ENCODE results near the gene MTPN.

The MTPN gene

DNA sequence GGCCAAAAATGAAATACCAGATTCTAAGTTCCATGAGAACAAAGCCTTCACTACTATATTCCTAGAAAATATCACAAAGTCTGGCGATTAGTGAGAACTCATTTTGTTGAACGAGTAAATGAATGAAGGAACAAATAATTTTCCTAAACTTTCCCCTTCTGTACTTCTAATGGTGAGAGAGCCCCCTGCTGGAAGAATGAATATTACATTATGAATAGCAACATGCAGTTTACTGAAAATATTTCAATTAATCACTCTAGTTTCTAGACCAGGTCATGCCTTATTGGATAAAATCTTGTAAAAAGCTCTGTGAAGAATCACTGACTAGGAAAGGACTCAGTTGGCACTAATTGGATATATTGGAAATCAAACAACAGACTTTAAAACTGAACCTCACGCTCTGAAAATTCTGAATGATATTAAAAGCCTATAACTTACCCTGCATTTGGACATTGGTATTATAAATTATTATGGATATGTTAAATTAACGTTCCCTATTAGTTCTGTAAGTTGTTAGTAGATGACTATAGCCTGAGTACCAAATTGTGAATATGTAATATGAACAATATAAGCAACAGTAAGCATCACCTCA is 32.4 kb upstream of the MTPN start:
- H3K27me3 ChIP-seq (ENCODE audit: control insufficient read depth, insufficient read depth, low read length, poor library complexity, severe bottlenecking), result no peaks in the 10 kb centered on the region
- 0 to 48% methylated on average over 1 to 4 of the region's 4 CpGs for WGBS, 2 experiments
- H3K9me3 ChIP-seq (ENCODE audit: control insufficient read depth, low read length), result no peaks in the 10 kb centered on the region
- no peaks in the 10 kb centered on the region for H3K4me1 ChIP-seq (ENCODE audit: control insufficient read depth, insufficient read depth, low read length)
- H3K36me3 ChIP-seq (ENCODE audit: control insufficient read depth, insufficient read depth, low read length), result no peaks in the 10 kb centered on the region
- H3K4me3 ChIP-seq (ENCODE audit: insufficient read depth, low read depth, low read length), result no peak overlapping the region
- H3K27ac ChIP-seq (ENCODE audit: insufficient read depth, low read depth, low read length, poor library complexity, severe bottlenecking), result no peak overlapping the region

GRCh38 chr7:136006208-136006607 is 29.0 kb upstream of the MTPN start:
- Histone ChIP-seq H3K36me3 (ENCODE audit: control insufficient read depth, insufficient read depth, low read length) (no peaks in the 10 kb centered on the region), H3K9me3 (ENCODE audit: control insufficient read depth, low read length) (no peaks in the 10 kb centered on the region), H3K27me3 (ENCODE audit: control insufficient read depth, insufficient read depth, low read length, poor library complexity, severe bottlenecking) (no peaks in the 10 kb centered on the region), H3K4me1 (ENCODE audit: control insufficient read depth, insufficient read depth, low read length) (no peaks in the 10 kb centered on the region), H3K4me3 (ENCODE audit: insufficient read depth, low read depth, low read length) (no peak overlapping the region), H3K27ac (ENCODE audit: insufficient read depth, low read depth, low read length, poor library complexity, severe bottlenecking) (no peak overlapping the region)
- WGBS, 2 experiments, result 87 to 93% methylated on average over 3 of the region's 3 CpGs

- no peaks in the 10 kb centered on the region for H3K9me3 ChIP-seq (ENCODE audit: control insufficient read depth, low read length)
- no peak overlapping the region for H3K4me3 ChIP-seq (ENCODE audit: insufficient read depth, low read depth, low read length)
- H3K27ac ChIP-seq (ENCODE audit: insufficient read depth, low read depth, low read length, poor library complexity, severe bottlenecking), result no peak overlapping the region
- 93 to 98% methylated on average over 2 of the region's 3 CpGs for WGBS, 2 experiments
- no peaks in the 10 kb centered on the region for H3K27me3 ChIP-seq (ENCODE audit: control insufficient read depth, insufficient read depth, low read length, poor library complexity, severe bottlenecking)
- H3K4me1 ChIP-seq (ENCODE audit: control insufficient read depth, insufficient read depth, low read length), result no peaks in the 10 kb centered on the region
- H3K36me3 ChIP-seq (ENCODE audit: control insufficient read depth, insufficient read depth, low read length), result no peaks in the 10 kb centered on the region
Measured at GRCh38 chr7:136004083-136004482, 26.9 kb upstream of the MTPN start.

DNA sequence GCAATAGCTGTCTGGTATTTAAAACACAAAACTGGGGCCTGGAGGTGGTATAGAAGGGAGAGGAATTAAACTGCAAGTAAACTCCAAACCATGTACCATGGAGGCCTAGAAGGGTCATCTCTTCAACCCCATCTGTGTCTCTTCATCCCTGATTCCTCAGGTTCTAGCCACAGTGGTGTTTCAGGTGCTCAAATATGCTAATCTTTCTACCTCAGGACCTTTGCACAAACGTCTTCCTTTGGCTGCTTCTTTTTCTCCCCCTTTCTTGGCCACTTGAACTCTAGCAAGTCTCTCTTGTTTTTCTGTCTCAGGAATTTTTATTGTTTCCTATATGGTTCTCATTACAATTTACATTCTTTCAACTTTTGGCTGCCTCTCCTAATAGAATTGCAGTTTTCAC is 25.6 kb upstream of the MTPN start:
- Histone ChIP-seq H3K27me3 (ENCODE audit: control insufficient read depth, insufficient read depth, low read length, poor library complexity, severe bottlenecking) (no peaks in the 10 kb centered on the region), H3K9me3 (ENCODE audit: control insufficient read depth, low read length) (no peaks in the 10 kb centered on the region), H3K36me3 (ENCODE audit: control insufficient read depth, insufficient read depth, low read length) (no peaks in the 10 kb centered on the region), H3K4me1 (ENCODE audit: control insufficient read depth, insufficient read depth, low read length) (no peaks in the 10 kb centered on the region), H3K4me3 (ENCODE audit: insufficient read depth, low read depth, low read length) (no peak overlapping the region), H3K27ac (ENCODE audit: insufficient read depth, low read depth, low read length, poor library complexity, severe bottlenecking) (no peak overlapping the region)
- 30 to 37% methylated on average over 1 of the region's 1 CpG for WGBS, 2 experiments

DNA sequence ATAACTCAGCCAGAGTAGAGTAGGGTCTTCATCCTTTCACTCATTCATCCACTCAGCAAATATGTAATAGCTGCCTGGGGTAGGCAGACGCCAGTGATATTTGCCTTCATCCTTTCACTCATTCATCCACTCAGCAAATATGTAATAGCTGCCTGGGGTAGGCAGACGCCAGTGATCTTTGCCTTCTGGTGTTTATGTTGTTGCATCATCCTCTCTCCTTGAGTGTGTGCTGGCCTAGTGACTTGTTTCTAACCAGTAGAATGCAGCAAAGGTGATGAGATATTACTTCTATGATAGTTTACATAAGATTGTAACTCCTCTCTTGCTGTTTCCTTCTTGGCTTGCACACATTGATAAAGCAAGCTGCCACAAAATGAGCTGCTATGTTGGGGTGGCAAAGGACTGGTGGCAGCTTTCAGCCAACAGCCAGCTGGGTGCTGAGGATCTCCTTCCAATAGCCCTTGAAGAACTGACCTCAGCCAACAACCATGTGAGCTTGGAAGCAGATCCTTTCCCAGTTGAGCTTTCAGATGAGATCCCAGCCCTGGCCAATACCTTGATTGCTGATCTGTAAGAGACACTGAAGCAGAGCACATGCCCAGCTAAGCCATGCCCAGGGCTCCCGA is 23.2 kb upstream of the MTPN start:
- Histone ChIP-seq H3K4me3 (ENCODE audit: insufficient read depth, low read depth, low read length) (no peak overlapping the region), H3K27ac (ENCODE audit: insufficient read depth, low read depth, low read length, poor library complexity, severe bottlenecking) (no peak overlapping the region), H3K27me3 (ENCODE audit: control insufficient read depth, insufficient read depth, low read length, poor library complexity, severe bottlenecking) (no peaks in the 10 kb centered on the region), H3K36me3 (ENCODE audit: control insufficient read depth, insufficient read depth, low read length) (no peaks in the 10 kb centered on the region), H3K4me1 (ENCODE audit: control insufficient read depth, insufficient read depth, low read length) (no peaks in the 10 kb centered on the region), H3K9me3 (ENCODE audit: control insufficient read depth, low read length) (no peaks in the 10 kb centered on the region)
- WGBS, 2 experiments, result 63 to 77% methylated on average over 3 of the region's 3 CpGs

DNA sequence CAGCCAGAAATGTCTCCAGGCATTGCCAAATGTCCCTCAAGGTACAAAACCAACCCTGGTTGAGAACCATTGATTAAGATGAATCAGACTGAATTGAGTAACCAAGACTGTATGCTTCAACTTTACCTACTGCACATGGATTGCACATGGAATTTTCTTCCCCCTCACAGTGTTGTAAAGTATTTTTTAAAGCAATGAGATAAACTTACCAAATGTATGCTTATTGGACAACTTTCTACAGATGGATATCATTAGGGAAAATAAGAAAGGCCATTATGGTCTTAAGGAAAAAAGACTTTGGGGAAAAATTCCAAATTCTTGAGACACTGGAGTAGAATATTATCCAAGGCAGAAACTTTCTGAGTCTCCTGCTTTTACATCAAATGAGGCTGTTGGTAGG is 20.9 kb upstream of the MTPN start:
- Histone ChIP-seq H3K27me3 (ENCODE audit: control insufficient read depth, insufficient read depth, low read length, poor library complexity, severe bottlenecking) (no peaks in the 10 kb centered on the region), H3K36me3 (ENCODE audit: control insufficient read depth, insufficient read depth, low read length) (no peaks in the 10 kb centered on the region), H3K4me1 (ENCODE audit: control insufficient read depth, insufficient read depth, low read length) (no peaks in the 10 kb centered on the region), H3K4me3 (ENCODE audit: insufficient read depth, low read depth, low read length) (no peak overlapping the region), H3K9me3 (ENCODE audit: control insufficient read depth, low read length) (no peaks in the 10 kb centered on the region), H3K27ac (ENCODE audit: insufficient read depth, low read depth, low read length, poor library complexity, severe bottlenecking) (no peak overlapping the region)

DNA sequence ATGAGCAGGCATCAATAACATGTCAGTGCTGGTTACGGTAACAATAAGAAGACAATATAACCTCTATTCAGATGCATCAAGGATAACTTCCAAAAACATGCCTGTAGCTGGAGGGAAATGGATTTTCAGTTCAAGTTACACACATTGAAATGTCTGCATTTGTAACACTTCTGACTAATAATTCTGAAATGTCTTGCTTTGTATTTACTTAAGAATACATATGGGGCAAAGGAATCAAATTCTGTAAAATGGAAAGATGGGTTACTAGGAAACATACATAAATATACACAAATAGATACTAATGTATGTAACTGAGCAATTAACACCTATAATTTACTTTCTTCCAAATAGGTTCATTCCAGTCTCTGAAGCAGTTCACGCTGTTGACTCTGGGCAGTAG is 18.6 kb upstream of the MTPN start:
- H3K36me3 ChIP-seq (ENCODE audit: control insufficient read depth, insufficient read depth, low read length), result no peaks in the 10 kb centered on the region
- H3K27ac ChIP-seq (ENCODE audit: insufficient read depth, low read depth, low read length, poor library complexity, severe bottlenecking), result no peak overlapping the region
- no peak overlapping the region for H3K4me3 ChIP-seq (ENCODE audit: insufficient read depth, low read depth, low read length)
- 98 to 100% methylated on average over 2 of the region's 2 CpGs for WGBS, 2 experiments
- H3K27me3 ChIP-seq (ENCODE audit: control insufficient read depth, insufficient read depth, low read length, poor library complexity, severe bottlenecking), result no peaks in the 10 kb centered on the region
- H3K9me3 ChIP-seq (ENCODE audit: control insufficient read depth, low read length), result no peaks in the 10 kb centered on the region
- H3K4me1 ChIP-seq (ENCODE audit: control insufficient read depth, insufficient read depth, low read length), result no peaks in the 10 kb centered on the region

DNA sequence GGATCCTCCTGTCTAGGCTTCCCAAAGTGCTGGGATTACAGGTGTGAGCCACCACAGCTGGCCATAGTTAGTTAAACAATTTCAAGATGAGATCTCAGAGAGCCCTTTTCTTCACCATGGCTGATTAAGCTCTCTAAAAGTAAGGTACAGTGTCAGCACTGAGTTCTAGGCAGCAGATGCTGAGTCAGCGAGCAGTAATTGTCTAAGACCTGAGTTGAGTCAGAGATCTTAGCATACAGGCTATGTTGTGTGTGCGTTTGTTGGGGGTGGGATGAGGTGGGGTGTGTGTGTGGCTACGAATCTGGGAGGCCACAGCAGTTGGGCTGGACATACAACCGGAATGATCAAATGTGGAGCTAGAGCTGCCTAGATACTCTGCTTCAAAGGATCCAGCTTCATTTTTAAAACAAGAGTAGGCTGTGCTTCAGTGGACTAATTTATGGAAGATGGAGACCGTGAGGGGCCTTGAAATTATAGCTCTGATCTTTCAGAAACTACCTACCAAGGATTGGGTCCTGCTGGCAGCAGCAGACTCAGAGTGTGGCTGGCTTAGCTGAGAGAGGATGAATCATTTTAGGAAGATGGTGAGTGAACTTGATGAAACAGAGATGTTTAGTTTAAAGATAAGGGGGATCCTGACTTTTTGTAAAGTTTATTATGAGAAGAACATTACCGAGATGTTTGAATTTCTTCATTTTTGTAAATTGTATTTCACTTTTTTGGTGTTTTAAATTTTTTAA is 17.5 kb upstream of the MTPN start:
- 86 to 89% methylated on average over 6 of the region's 6 CpGs for WGBS, 2 experiments
- H3K4me1 ChIP-seq (ENCODE audit: control insufficient read depth, insufficient read depth, low read length), result no peaks in the 10 kb centered on the region
- H3K4me3 ChIP-seq (ENCODE audit: insufficient read depth, low read depth, low read length), result no peak overlapping the region
- no peaks in the 10 kb centered on the region for H3K36me3 ChIP-seq (ENCODE audit: control insufficient read depth, insufficient read depth, low read length)
- H3K27me3 ChIP-seq (ENCODE audit: control insufficient read depth, insufficient read depth, low read length, poor library complexity, severe bottlenecking), result no peaks in the 10 kb centered on the region
- no peaks in the 10 kb centered on the region for H3K9me3 ChIP-seq (ENCODE audit: control insufficient read depth, low read length)
- H3K27ac ChIP-seq (ENCODE audit: insufficient read depth, low read depth, low read length, poor library complexity, severe bottlenecking), result no peak overlapping the region

DNA sequence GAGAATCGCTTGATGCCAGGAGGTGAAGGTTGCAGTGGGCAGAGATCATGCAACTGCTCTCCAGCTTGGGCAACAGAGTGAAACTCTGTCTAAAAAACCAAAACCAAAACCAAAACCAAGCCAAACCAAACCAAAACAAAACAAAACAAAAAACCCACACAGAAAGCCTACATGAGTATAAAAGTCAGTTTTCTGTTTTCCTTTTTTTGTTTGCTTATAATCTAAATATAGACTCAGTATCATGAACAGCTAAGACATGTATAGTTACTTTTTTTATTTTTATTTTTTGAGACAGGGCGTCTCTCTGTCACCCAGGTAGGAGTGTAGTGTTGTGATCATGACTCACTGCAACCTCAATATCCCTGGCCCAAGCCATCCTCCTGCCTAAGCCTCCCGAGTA is 16.8 kb upstream of the MTPN start:
- no peaks in the 10 kb centered on the region for H3K36me3 ChIP-seq (ENCODE audit: control insufficient read depth, insufficient read depth, low read length)
- no peaks in the 10 kb centered on the region for H3K9me3 ChIP-seq (ENCODE audit: control insufficient read depth, low read length)
- no peak overlapping the region for H3K27ac ChIP-seq (ENCODE audit: insufficient read depth, low read depth, low read length, poor library complexity, severe bottlenecking)
- H3K27me3 ChIP-seq (ENCODE audit: control insufficient read depth, insufficient read depth, low read length, poor library complexity, severe bottlenecking), result no peaks in the 10 kb centered on the region
- H3K4me1 ChIP-seq (ENCODE audit: control insufficient read depth, insufficient read depth, low read length), result no peaks in the 10 kb centered on the region
- WGBS, 2 experiments, result 90 to 97% methylated on average over 2 of the region's 3 CpGs
- no peak overlapping the region for H3K4me3 ChIP-seq (ENCODE audit: insufficient read depth, low read depth, low read length)

- Histone ChIP-seq H3K4me3 (ENCODE audit: insufficient read depth, low read depth, low read length) (no peak overlapping the region), H3K36me3 (ENCODE audit: control insufficient read depth, insufficient read depth, low read length) (no peaks in the 10 kb centered on the region), H3K9me3 (ENCODE audit: control insufficient read depth, low read length) (no peaks in the 10 kb centered on the region), H3K4me1 (ENCODE audit: control insufficient read depth, insufficient read depth, low read length) (no peaks in the 10 kb centered on the region), H3K27me3 (ENCODE audit: control insufficient read depth, insufficient read depth, low read length, poor library complexity, severe bottlenecking) (no peaks in the 10 kb centered on the region), H3K27ac (ENCODE audit: insufficient read depth, low read depth, low read length, poor library complexity, severe bottlenecking) (no peak overlapping the region)
- WGBS, 2 experiments, result 91 to 98% methylated on average over 2 of the region's 2 CpGs
Measured at GRCh38 chr7:135991906-135992305, 14.7 kb upstream of the MTPN start.

Measured in ectodermal cell (in vitro differentiated cells).